Type B pancreatic cell (in vitro differentiated cells): Measurements from ENCODE around the gene PTH. TPM values are rescaled to one million over a fixed set of nuclear protein-coding genes. Genes with fewer than 3 reads are reported as not detected.

ENCODE experiments used
- DNase-seq: peaks from one replicate; pipeline ENCODE4 v3.0.0; 2021; ENCODE audit warnings: mixed read lengths; ENCODE audit not compliant: unreplicated experiment; ENCODE audit errors: extremely low spot score
- H3K27ac Mint-ChIP-seq: 2 replicates; pipeline ENCODE4 v1.8.0; 2021; ENCODE audit warnings: mild to moderate bottlenecking, mixed read lengths
- H3K27me3 Mint-ChIP-seq: 2 replicates; pipeline ENCODE4 v1.8.0; 2021; ENCODE audit warnings: mixed read lengths
- H3K36me3 Mint-ChIP-seq: 2 replicates; pipeline ENCODE4 v1.8.0; 2021; ENCODE audit warnings: mixed read lengths
- H3K4me1 Mint-ChIP-seq: one replicate; pipeline ENCODE4 v1.8.0; 2021; ENCODE audit warnings: mixed read lengths; ENCODE audit not compliant: unreplicated experiment
- H3K4me3 Mint-ChIP-seq: 2 replicates; pipeline ENCODE4 v1.8.0; 2021; ENCODE audit warnings: mild to moderate bottlenecking, mixed read lengths
- H3K9me3 Mint-ChIP-seq: 2 replicates; pipeline ENCODE4 v1.8.0; 2021; ENCODE audit warnings: mixed read lengths
- CTCF ChIP-seq: fragments of 200-600 bp; sonication (generic); conservative IDR thresholded peaks from 2 replicates; pipeline ENCODE4 v1.5.0; 2021; ENCODE audit warnings: antibody characterized with exemption, mild to moderate bottlenecking
- total RNA-seq: library from RNA; stranded (reverse); gene quantifications from 2 replicates; pipeline ENCODE4 v1.2.1, GENCODE V29; 2021; ENCODE audit warnings: low replicate concordance

PTH gene
- total RNA-seq, 1 donor from 2014 or later: not detected

- Mint-ChIP-seq H3K27me3 (no peaks in the 10 kb centered on the region), H3K36me3 (no peaks in the 10 kb centered on the region), H3K9me3 (no peaks in the 10 kb centered on the region), H3K4me3 (no peak overlapping the region), H3K27ac (no peak overlapping the region), H3K4me1 (no peaks in the 10 kb centered on the region)
- DNase-seq: no peak
- TF ChIP-seq CTCF: no peak
Measured at GRCh38 chr11:13448876-13449275, 46.9 kb downstream of the PTH start.

GRCh38 chr11:13446444-13446843 lies 49.4 kb downstream of the PTH start:
- TF ChIP-seq CTCF: no peak
- H3K27ac Mint-ChIP-seq: no peak overlapping the region
- H3K27me3 Mint-ChIP-seq: no peaks in the 10 kb centered on the region
- no peaks in the 10 kb centered on the region for H3K36me3 Mint-ChIP-seq
- H3K9me3 Mint-ChIP-seq: no peaks in the 10 kb centered on the region
- DNase-seq: no peak
- H3K4me3 Mint-ChIP-seq: no peak overlapping the region
- H3K4me1 Mint-ChIP-seq: no peaks in the 10 kb centered on the region

- DNase-seq: no peak
- Mint-ChIP-seq H3K27me3 (no peaks in the 10 kb centered on the region), H3K27ac (no peak overlapping the region), H3K4me3 (no peak overlapping the region), H3K4me1 (no peaks in the 10 kb centered on the region), H3K9me3 (no peaks in the 10 kb centered on the region), H3K36me3 (no peaks in the 10 kb centered on the region)
- no peak for TF ChIP-seq CTCF
Measured at GRCh38 chr11:13445588-13445987, 50.2 kb downstream of the PTH start.

Other genes starting within 250 kb of the PTH start
- 7.3 and 9.5 TPM in 2 replicates for gene BMAL1, start 218.2 kb downstream of the PTH start, total RNA-seq
- gene BTBD10, start 32.8 kb downstream of the PTH start, total RNA-seq: 24.7 and 34.8 TPM in 2 replicates
- 50.2 and 69.0 TPM in 2 replicates for gene FAR1, start 172.7 kb upstream of the PTH start, total RNA-seq